Natural killer cell (primary cell): ENCODE results near the gene GON7. TPM values are rescaled to one million over a fixed set of nuclear protein-coding genes. Genes with fewer than 3 reads are reported as not detected.
"Not testable (repeated sequence)": the region's sequence is repeated elsewhere in the genome, so short reads cannot be mapped to it uniquely, and the experiment has no call there.

Experiments used
- ATAC-seq, 3 donors: fragments of 150-1000 bp in 2 of 3; fragments of 200-7000 bp in 1 of 3; cut with Tn5 transposase; 1 replicate in 1 of 3; 2 replicates in 2 of 3; pipeline ENCODE4 v1.10.0; 2021; ENCODE audit warnings: mild to moderate bottlenecking in 2 of 3, moderate library complexity in 2 of 3
- DNase-seq, 2 donors: peaks; one replicate each; pipeline versions ENCODE4 v3.0.0 to v3.0.0-alpha.2; 2013 to 2021; ENCODE audit warnings: mixed read lengths in 1 of 2
- H3K27ac ChIP-seq: one replicate; pipeline ENCODE4 v1.5.1; 2013; ENCODE audit warnings: mild to moderate bottlenecking, low read length
- H3K27me3 ChIP-seq: one replicate; pipeline ENCODE4 v1.6.1; 2013; ENCODE audit warnings: low read length; ENCODE audit not compliant: control insufficient read depth, insufficient read depth
- H3K36me3 ChIP-seq: one replicate; pipeline ENCODE4 v1.6.1; 2013; ENCODE audit warnings: low read length; ENCODE audit not compliant: control insufficient read depth, insufficient read depth
- H3K4me1 ChIP-seq: one replicate; pipeline ENCODE4 v1.6.1; 2013; ENCODE audit warnings: low read length; ENCODE audit not compliant: control insufficient read depth, insufficient read depth
- H3K4me3 ChIP-seq: one replicate; pipeline ENCODE4 v1.5.1; 2013; ENCODE audit warnings: low read length
- H3K9me3 ChIP-seq: one replicate; pipeline ENCODE4 v1.6.1; 2013; ENCODE audit warnings: low read length; ENCODE audit not compliant: control insufficient read depth, insufficient read depth
- H3K27ac Mint-ChIP-seq, 2 donors: one replicate each; pipeline ENCODE4 v1.8.0; 2022; ENCODE audit warnings: mild to moderate bottlenecking in 2 of 2, mixed read lengths in 2 of 2, moderate library complexity in 1 of 2
- H3K27me3 Mint-ChIP-seq, 2 donors: one replicate each; pipeline ENCODE4 v1.8.0; 2022; ENCODE audit warnings: low read depth in 2 of 2, mixed read lengths in 2 of 2
- H3K36me3 Mint-ChIP-seq: one replicate; pipeline ENCODE4 v1.8.0; 2022; ENCODE audit warnings: mixed read lengths
- H3K4me1 Mint-ChIP-seq, 2 donors: one replicate each; pipeline ENCODE4 v1.8.0; 2022; ENCODE audit warnings: mixed read lengths in 2 of 2
- H3K4me3 Mint-ChIP-seq: one replicate; pipeline ENCODE4 v1.8.0; 2022; ENCODE audit warnings: mild to moderate bottlenecking, moderate library complexity, mixed read lengths
- H3K9me3 Mint-ChIP-seq, 2 donors: one replicate each; pipeline ENCODE4 v1.8.0; 2022; ENCODE audit warnings: mixed read lengths in 2 of 2
- CTCF ChIP-seq: fragments of 200-600 bp; IDR thresholded peaks from one replicate; pipeline ENCODE4 v1.8.0; 2022; ENCODE audit warnings: antibody characterized with exemption
- WGBS: methylation state at CpG from one replicate; pipeline ENCODE4 v1.1.7; 2013; ENCODE audit warnings: missing lambda C conversion rate; ENCODE audit not compliant: insufficient coverage; 5-methylcytosine and 5-hydroxymethylcytosine counted together
- intact Hi-C: fragments of 100-400 bp; cut with micrococcal nuclease; formaldehyde crosslinking; loops from one replicate; pipeline ENCODE4 v1.14.2; 2022
- total RNA-seq, 4 donors: library from RNA; stranded (reverse); fragments of 120-200 nt in 1 of 4; gene quantifications; one replicate each; pipeline versions ENCODE4 v1.2.3 to v1.2.4, GENCODE V29; 2013 to 2022

The GON7 gene
- total RNA-seq, 3 donors from 2014 or later (not counting 1 experiment from before 2014, with no cell fraction given): 3.2 to 6.6 (median 5.2) TPM

GRCh38 chr14:93234798-93235197, 27.9 kb upstream of the GON7 start:
- WGBS: 74% methylated on average over 10 of the region's 10 CpGs

GRCh38 chr14:93233078-93233477, 26.2 kb upstream of the GON7 start:
- Mint-ChIP-seq H3K27me3 (peaks cover 11 to 24% of the 10 kb centered on the region in 2 donors), H3K4me1 (peaks cover 16 to 17% of the 10 kb centered on the region in 2 donors)
- H3K27ac Mint-ChIP-seq, H3K4me3 Mint-ChIP-seq, H3K4me1 ChIP-seq, intact Hi-C loops, H3K9me3 ChIP-seq, H3K4me3 ChIP-seq, H3K27ac ChIP-seq, H3K36me3 ChIP-seq, H3K27me3 ChIP-seq, H3K36me3 Mint-ChIP-seq, DNase-seq, ATAC-seq, H3K9me3 Mint-ChIP-seq: not testable (repeated sequence)
- WGBS: 87% methylated on average over 4 of the region's 5 CpGs

More at GRCh38 chr14:93234798-93235197, 27.9 kb upstream of the GON7 start:
- H3K27ac Mint-ChIP-seq: no peak overlapping the region
- no peaks in the 10 kb centered on the region for H3K9me3 Mint-ChIP-seq
- Histone ChIP-seq H3K9me3 (no peaks in the 10 kb centered on the region), H3K27ac (no peak overlapping the region), H3K36me3 (peaks cover 3% of the 10 kb centered on the region), H3K27me3 (no peaks in the 10 kb centered on the region), H3K4me3 (no peak overlapping the region), H3K4me1 (no peaks in the 10 kb centered on the region)
- no peak for TF ChIP-seq CTCF
- DNase-seq: no peak
- no peak for ATAC-seq
- H3K4me3 Mint-ChIP-seq: no peak overlapping the region
- H3K36me3 Mint-ChIP-seq: no peaks in the 10 kb centered on the region
- peaks cover 16% of the 10 kb centered on the region in 2 donors for H3K4me1 Mint-ChIP-seq
- peaks cover 11 to 24% of the 10 kb centered on the region in 2 donors for H3K27me3 Mint-ChIP-seq
- intact Hi-C loops: no loop called here

DNA sequence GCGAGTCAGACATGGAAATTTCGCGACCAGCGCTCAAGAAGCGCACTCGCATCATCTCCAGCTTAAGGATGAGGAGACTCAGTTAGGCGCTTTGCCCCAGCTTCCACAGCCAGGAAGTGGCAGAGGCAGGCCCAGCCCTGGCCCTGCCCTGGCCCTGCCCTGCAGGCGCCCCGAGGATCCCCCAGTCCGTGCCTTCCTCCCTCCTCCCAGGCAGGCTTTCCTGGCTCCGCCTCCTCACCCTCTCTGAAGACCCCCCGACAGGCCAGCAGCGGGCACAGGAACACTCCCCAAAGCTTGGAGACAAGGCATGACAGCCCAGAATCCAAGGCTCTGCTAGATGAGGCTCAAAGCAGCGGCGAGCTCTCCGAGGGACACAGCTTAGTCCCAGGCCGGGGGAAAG, 25.3 kb upstream of the GON7 start:
- peaks cover 11 to 24% of the 10 kb centered on the region in 2 donors for H3K27me3 Mint-ChIP-seq
- TF ChIP-seq CTCF: no peak
- WGBS: 60% methylated on average over 17 of the region's 17 CpGs
- no peaks in the 10 kb centered on the region for H3K9me3 ChIP-seq
- peaks cover 16% of the 10 kb centered on the region for H3K36me3 ChIP-seq
- no peaks in the 10 kb centered on the region for H3K9me3 Mint-ChIP-seq
- H3K4me1 Mint-ChIP-seq: peaks cover 16 to 17% of the 10 kb centered on the region in 2 donors
- H3K36me3 Mint-ChIP-seq: peaks cover 10% of the 10 kb centered on the region
- H3K27ac ChIP-seq: no peak overlapping the region
- no peak for ATAC-seq
- H3K4me1 ChIP-seq: no peaks in the 10 kb centered on the region
- intact Hi-C loops: no loop called here
- DNase-seq: no peak
- no peak overlapping the region for H3K4me3 ChIP-seq
- H3K27ac Mint-ChIP-seq: no peak overlapping the region
- H3K27me3 ChIP-seq: no peaks in the 10 kb centered on the region
- no peak overlapping the region for H3K4me3 Mint-ChIP-seq

- peaks cover 20% of the 10 kb centered on the region for H3K36me3 ChIP-seq
- H3K4me1 ChIP-seq: no peaks in the 10 kb centered on the region
- no peak overlapping the region for H3K27ac ChIP-seq
- Mint-ChIP-seq H3K36me3 (peaks cover 15% of the 10 kb centered on the region), H3K9me3 (no peaks in the 10 kb centered on the region), H3K4me1 (peaks cover 16 to 17% of the 10 kb centered on the region in 2 donors), H3K27me3 (peaks cover 11 to 24% of the 10 kb centered on the region in 2 donors), H3K27ac (no peak overlapping the region), H3K4me3 (peak overlapping the region; percentile 40)
- TF ChIP-seq CTCF: no peak
- intact Hi-C loops: no loop called here
- WGBS: 31% methylated on average over 39 of the region's 39 CpGs
- ATAC-seq (peak in 1 of 3 donors; percentile 64), DNase-seq (no peak)
- H3K27me3 ChIP-seq: no peaks in the 10 kb centered on the region
- H3K4me3 ChIP-seq: no peak overlapping the region
- no peaks in the 10 kb centered on the region for H3K9me3 ChIP-seq
These were observed 24.5 kb upstream of the GON7 start for GRCh38 chr14:93231129-93231979.
